Measurements from ENCODE around the gene SLC2A10. TPM values are rescaled to one million over a fixed set of nuclear protein-coding genes. Genes with fewer than 3 reads are reported as not detected.

SLC2A10 gene
- polyA plus RNA-seq, 3 donors, result not detected

DNA sequence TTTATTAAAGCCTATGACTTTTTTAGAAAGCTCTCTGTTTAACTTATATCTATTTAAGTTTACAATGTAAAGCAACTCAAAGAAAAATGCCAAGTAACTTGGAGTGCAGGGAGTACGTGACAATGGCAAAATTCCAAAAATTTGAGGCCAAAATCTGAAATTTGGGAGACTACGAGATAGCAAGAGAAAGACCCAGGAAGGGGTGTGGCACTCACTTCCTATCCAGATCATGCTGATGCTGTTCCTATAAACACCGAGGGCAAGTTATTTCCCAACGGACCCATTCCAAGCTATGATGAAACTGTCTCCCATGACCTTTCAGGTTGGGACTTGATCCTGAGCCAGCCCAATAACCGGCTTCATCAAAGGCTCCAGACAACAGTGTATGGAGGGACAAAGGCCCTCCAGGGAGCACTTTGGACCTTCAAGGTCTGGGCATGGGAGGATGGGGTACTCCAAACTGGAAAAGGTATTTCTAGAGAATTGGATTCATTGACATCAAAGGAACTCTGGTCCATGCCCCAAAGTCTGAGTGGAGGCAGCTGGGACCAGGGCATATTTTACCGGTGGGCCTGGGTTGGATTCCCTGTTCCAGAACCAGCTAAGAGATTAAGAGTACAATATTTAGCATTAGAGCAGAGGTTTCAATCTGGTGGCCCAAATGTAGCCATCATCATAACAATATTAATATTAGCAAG is 42.5 kb upstream of the SLC2A10 start:
- Histone ChIP-seq H2AFZ (ENCODE audit: insufficient read depth, low read depth, low read length, poor library complexity, severe bottlenecking) (no peak overlapping the region), H3K4me1 (ENCODE audit: control insufficient read depth in 1 of 2, insufficient read depth in 2 of 2, low read length in 2 of 2) (no peaks in the 10 kb centered on the region), H3K27ac (ENCODE audit: low read depth in 1 of 2, low read length in 2 of 2) (no peak overlapping the region), H3K4me3 (replicated peaks in 1 of 3; ENCODE audit: low read depth in 2 of 3, low read length in 3 of 3) (no peak overlapping the region), H3K9me3 (replicated peaks in 1 of 2; ENCODE audit: control insufficient read depth in 1 of 2, insufficient read depth in 1 of 2, low read length in 2 of 2) (peaks cover 4 to 9% of the 10 kb centered on the region in 2 donors), H3K36me3 (replicated peaks in 1 of 2; ENCODE audit: control insufficient read depth in 1 of 2, insufficient read depth in 2 of 2, low read length in 2 of 2) (no peaks in the 10 kb centered on the region), H3K4me2 (replicated peaks; ENCODE audit: extremely low read depth, low read length, poor library complexity, severe bottlenecking) (no peak overlapping the region), H3K79me2 (ENCODE audit: insufficient read depth, low read length) (no peaks in the 10 kb centered on the region), H4K20me1 (ENCODE audit: insufficient read depth, low read length) (no peaks in the 10 kb centered on the region), H3K27me3 (ENCODE audit: control insufficient read depth in 2 of 2, insufficient read depth in 2 of 2, low read length in 2 of 2) (no peaks in the 10 kb centered on the region), H3K9ac (ENCODE audit: insufficient read depth, low read length, poor library complexity, severe bottlenecking) (no peak overlapping the region)
- TF ChIP-seq, protein P1, sequence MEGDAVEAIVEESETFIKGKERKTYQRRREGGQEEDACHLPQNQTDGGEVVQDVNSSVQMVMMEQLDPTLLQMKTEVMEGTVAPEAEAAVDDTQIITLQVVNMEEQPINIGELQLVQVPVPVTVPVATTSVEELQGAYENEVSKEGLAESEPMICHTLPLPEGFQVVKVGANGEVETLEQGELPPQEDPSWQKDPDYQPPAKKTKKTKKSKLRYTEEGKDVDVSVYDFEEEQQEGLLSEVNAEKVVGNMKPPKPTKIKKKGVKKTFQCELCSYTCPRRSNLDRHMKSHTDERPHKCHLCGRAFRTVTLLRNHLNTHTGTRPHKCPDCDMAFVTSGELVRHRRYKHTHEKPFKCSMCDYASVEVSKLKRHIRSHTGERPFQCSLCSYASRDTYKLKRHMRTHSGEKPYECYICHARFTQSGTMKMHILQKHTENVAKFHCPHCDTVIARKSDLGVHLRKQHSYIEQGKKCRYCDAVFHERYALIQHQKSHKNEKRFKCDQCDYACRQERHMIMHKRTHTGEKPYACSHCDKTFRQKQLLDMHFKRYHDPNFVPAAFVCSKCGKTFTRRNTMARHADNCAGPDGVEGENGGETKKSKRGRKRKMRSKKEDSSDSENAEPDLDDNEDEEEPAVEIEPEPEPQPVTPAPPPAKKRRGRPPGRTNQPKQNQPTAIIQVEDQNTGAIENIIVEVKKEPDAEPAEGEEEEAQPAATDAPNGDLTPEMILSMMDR (IDR thresholded peaks at IDR 0.05), result no peak
- Mint-ChIP-seq H3K9me3 (peaks cover 2 to 19% (median 9%) of the 10 kb centered on the region in 7 donors), H3K4me1 (no peaks in the 10 kb centered on the region), H3K27me3 (ENCODE audit: low read depth in 3 of 3) (peaks cover 2 to 3% (median 2%) of the 10 kb centered on the region in 3 donors), H3K27ac (no peak overlapping the region), H3K36me3 (no peaks in the 10 kb centered on the region), H3K4me3 (no peak overlapping the region)
- 71% methylated on average over 5 of the region's 6 CpGs for WGBS (ENCODE audit: insufficient coverage)
- DNase-seq, result no peak
- intact Hi-C loops (cut with micrococcal nuclease), result no loop called here

DNA sequence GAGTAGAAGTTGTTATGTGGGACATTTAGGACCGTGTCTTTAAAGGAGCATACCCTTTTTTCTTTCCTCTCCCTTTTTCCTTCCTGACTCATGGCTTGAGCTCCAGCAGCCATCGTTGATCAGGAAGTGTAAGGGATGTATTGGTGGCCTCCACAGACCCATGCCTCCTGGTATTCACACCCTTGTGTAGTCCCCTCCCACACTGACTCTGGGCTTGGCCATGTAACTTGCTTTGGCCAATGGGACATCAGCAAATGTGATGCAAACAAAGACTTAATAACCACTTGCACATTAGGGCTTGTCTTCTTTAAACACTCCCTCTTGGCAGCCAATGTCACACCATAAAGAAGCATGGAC is 39.2 kb upstream of the SLC2A10 start:
- no CpG with 5 or more reads among the region's 2 CpGs for WGBS (ENCODE audit: insufficient coverage)
- Histone ChIP-seq H3K4me2 (replicated peaks; ENCODE audit: extremely low read depth, low read length, poor library complexity, severe bottlenecking) (no peak overlapping the region), H3K4me1 (ENCODE audit: control insufficient read depth in 1 of 2, insufficient read depth in 2 of 2, low read length in 2 of 2) (no peaks in the 10 kb centered on the region), H3K9ac (ENCODE audit: insufficient read depth, low read length, poor library complexity, severe bottlenecking) (no peak overlapping the region), H3K79me2 (ENCODE audit: insufficient read depth, low read length) (no peaks in the 10 kb centered on the region), H3K27ac (ENCODE audit: low read depth in 1 of 2, low read length in 2 of 2) (no peak overlapping the region), H3K9me3 (replicated peaks in 1 of 2; ENCODE audit: control insufficient read depth in 1 of 2, insufficient read depth in 1 of 2, low read length in 2 of 2) (peaks cover 4 to 11% of the 10 kb centered on the region in 2 donors), H4K20me1 (ENCODE audit: insufficient read depth, low read length) (no peaks in the 10 kb centered on the region), H2AFZ (ENCODE audit: insufficient read depth, low read depth, low read length, poor library complexity, severe bottlenecking) (no peak overlapping the region), H3K4me3 (replicated peaks in 1 of 3; ENCODE audit: low read depth in 2 of 3, low read length in 3 of 3) (no peak overlapping the region), H3K36me3 (replicated peaks in 1 of 2; ENCODE audit: control insufficient read depth in 1 of 2, insufficient read depth in 2 of 2, low read length in 2 of 2) (no peaks in the 10 kb centered on the region), H3K27me3 (ENCODE audit: control insufficient read depth in 2 of 2, insufficient read depth in 2 of 2, low read length in 2 of 2) (no peaks in the 10 kb centered on the region)
- no peak overlapping the region for H3K4me3 Mint-ChIP-seq
- TF ChIP-seq, protein P1 (IDR thresholded peaks at IDR 0.05), result no peak
- no peak overlapping the region for H3K27ac Mint-ChIP-seq
- DNase-seq, result no peak
- no peaks in the 10 kb centered on the region for H3K36me3 Mint-ChIP-seq
- no peaks in the 10 kb centered on the region for H3K4me1 Mint-ChIP-seq
- peaks cover 2 to 20% (median 9%) of the 10 kb centered on the region in 7 donors for H3K9me3 Mint-ChIP-seq
- intact Hi-C loops (cut with micrococcal nuclease), result no loop called here
- H3K27me3 Mint-ChIP-seq (ENCODE audit: low read depth in 3 of 3), result peaks cover under 1 to 3% (median 2%) of the 10 kb centered on the region in 3 donors

Data from CD14-positive monocyte (primary cell).